MV-4-11 (cell line): ENCODE data around the gene WDTC1.
"Not testable (repeated sequence)": the region's sequence is repeated elsewhere in the genome, so short reads cannot be mapped to it uniquely, and the experiment has no call there.

ENCODE experiments used
- DNase-seq: peaks from one replicate; lab custom pipeline; 2025; lab: John Stamatoyannopoulos, UW

The WDTC1 gene, protein sequence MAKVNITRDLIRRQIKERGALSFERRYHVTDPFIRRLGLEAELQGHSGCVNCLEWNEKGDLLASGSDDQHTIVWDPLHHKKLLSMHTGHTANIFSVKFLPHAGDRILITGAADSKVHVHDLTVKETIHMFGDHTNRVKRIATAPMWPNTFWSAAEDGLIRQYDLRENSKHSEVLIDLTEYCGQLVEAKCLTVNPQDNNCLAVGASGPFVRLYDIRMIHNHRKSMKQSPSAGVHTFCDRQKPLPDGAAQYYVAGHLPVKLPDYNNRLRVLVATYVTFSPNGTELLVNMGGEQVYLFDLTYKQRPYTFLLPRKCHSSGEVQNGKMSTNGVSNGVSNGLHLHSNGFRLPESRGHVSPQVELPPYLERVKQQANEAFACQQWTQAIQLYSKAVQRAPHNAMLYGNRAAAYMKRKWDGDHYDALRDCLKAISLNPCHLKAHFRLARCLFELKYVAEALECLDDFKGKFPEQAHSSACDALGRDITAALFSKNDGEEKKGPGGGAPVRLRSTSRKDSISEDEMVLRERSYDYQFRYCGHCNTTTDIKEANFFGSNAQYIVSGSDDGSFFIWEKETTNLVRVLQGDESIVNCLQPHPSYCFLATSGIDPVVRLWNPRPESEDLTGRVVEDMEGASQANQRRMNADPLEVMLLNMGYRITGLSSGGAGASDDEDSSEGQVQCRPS

GRCh38 chr1:27234049-27234882 is at the start of gene WDTC1:
WDTC1 (plus strand) TSS chr1:27234632; CDS start chr1:27261055, 26,423 bp downstream.
- peak; percentile 95 for DNase-seq

DNA sequence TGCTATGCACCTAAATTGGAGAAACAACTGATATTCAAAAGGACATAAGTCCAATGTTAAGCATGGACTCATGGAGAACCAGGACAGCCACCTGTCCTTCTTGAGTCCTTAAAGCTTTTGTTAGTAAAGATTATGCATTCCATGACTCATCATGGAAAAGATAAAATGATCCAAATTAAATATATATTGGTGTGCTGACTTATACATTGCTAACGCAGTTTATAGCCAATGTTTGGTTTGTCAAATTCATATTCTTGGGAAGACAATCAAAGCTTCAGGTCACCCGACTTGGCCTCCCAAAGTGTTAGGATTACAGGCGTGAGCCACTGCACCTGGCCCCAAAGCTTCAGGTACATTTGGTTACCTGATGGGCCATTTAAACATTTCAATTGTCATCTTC is 49.8 kb upstream of the WDTC1 start:
- DNase-seq: not testable (repeated sequence)

- DNase-seq: peak; percentile 19
Measured at GRCh38 chr1:27192039-27192529, 42.3 kb upstream of the WDTC1 start.

- DNase-seq: no peak
Measured at GRCh38 chr1:27193194-27193593, 41.2 kb upstream of the WDTC1 start.

DNA sequence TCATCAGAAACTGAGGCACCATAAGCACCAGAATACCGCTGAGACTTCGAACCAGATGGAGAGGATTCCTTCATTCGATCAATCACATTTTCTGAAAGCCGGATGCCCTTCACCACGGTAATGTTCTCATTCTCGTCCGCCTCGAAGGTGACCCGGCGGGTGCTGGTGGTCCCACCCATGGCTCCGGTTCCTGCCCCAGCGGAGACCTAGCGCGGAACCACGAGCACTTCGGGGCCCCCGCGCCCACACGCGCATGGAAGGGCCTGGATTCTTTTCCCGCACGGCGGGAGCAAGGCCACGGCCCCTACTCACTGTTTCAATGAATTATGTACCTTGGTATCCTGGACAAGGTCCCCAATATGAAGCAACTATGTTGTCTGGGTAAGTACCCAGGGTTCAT is 33.1 kb upstream of the WDTC1 start:
- no peak for DNase-seq

DNA sequence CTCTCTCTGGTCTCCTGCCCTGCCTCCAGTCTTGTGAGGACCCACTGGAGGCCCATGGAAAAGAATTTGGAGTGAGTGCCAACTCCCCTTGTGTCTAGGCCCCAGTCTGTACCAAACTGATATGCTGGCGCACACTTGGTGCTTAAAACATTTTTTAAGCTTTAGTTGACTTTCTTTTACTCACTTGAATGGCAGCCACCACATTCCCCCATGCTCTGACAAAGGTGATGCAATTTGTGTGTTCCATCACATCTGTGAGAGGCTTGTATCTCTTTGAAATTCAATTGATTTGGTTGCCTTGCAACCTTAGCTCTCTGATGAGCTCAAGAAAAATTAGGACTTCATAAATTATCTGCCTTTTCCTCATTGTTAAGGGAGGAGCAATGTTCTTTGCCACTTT is 30.5 kb upstream of the WDTC1 start:
- no peak for DNase-seq

GRCh38 chr1:27207238-27207637 is 27.2 kb upstream of the WDTC1 start:
- DNase-seq: not testable (repeated sequence)

DNA sequence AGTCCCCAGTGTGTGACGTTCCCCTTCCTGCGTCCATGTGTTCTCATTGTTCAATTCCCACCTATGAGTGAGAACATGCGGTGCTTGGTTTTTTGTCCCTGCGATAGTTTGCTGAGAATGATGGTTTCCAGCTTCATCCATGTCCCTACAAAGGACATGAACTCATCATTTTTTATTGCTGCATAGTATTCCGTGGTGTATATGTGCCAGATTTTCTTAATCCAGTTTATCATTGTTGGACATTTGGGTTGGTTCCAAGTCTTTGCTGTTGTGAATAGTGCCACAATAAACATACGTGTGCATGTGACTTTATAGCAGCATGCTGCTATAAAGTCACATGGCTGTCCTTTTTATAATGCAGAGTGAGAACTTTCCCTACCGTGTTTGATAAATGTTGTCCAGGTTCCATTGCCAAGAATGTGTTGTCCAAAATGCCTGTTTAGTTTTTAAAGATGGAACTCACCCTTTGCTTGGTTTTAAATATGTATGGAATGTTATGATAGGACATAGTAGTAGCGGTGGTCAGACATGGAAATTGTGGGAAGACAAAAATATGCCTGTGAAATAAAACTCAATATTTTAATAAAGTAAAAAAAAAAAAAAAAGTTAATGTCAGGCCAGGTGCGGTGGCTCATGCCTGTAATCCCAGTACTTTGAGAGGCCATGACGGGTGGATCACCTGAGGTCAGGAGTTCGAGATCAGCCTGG is 26.1 kb upstream of the WDTC1 start:
- DNase-seq: not testable (repeated sequence)

GRCh38 chr1:27216466-27216865 is 18.0 kb upstream of the WDTC1 start:
- no peak for DNase-seq

DNA sequence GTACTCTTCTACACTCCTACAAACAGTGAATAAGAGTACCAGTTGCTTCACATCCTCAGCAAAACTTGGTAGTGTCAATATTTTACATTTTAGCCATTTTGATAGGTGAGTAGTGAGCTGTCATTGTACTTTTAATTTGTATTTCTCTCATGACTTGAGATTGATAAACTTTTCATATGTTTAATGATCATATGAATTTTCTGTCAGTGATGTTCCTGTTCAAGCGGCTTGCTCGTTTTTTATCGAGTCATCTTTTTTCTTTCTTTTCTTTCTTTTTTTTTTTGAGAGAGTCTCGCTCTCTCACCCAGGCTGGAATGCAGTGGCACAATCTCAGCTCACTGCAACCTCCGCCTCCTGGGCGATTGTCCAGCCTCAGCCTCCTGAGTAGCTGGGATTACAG is 17.0 kb upstream of the WDTC1 start:
- DNase-seq: no peak

GRCh38 chr1:27218736-27219135 is 15.7 kb upstream of the WDTC1 start:
- no peak for DNase-seq

DNA sequence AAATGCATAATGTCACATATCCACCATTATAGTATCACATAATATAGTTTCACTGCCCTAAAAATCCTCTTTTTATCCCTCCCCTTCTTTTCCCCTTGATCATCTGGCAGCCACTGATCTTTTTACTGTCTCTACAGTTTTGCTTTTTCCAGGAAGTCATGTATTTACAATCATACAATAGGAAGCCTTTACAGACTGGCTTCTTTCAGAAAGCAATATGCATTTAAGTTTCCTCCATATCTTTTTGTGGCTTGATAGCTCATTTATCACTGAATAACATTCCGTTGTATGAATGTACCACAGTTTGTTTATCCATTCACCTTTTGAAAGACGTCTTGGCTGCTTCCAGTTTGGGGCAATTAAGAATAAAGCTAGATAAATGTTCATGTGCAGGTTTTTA is 14.3 kb upstream of the WDTC1 start:
- DNase-seq: no peak

DNA sequence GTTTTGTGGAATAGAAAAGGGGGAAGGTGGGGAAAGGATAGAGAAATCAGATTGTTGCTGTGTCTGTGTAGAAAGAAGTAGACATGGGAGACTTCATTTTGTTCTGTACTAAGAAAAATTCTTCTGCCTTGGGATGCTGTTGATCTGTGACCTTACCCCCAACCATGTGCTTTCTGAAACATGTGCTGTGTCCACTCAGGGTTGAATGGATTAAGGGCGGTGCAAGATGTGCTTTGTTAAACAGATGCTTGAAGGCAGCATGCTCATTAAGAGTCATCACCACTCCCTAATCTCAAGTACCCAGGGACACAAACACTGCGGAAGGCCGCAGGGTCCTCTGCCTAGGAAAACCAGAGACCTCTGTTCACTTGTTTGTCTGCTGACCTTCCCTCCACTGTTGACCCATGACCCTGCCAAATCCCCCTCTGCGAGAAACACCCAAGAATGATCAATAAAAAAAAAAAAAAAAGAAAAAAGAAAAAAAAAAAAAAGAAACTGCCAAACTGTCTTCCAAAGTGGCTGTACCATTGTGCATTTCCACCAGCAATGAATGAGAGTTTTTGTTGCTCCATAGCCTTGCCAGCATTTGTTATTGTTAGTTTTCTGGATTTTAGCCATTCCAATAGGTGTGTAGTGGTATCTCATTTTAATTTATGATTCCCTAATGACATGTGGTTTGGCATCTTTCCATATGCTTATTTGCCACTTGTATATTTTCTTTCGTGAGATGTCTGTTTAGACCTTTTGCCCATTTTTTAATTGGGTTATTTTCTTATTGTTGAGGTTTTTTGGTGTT is 13.5 kb upstream of the WDTC1 start:
- DNase-seq: not testable (repeated sequence)

DNA sequence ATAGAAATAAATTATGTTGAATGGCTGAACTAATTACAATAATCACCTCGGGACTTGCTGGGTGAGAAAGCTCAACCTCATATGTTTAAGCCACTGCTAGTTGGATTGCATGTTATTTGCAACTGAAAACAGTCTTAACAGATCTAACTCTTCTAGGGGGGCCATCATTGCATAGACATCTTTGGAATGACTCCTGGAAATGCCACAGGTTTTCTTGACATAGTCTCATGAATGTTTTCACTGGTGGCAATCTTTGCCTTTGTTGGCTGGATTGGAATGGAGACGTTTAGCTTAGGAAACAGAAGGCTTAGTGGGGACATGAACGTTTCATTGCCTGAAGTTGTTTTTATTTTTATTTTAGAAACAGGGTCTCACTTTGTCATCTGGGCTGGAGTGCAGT is 8.8 kb upstream of the WDTC1 start:
- no peak for DNase-seq

DNA sequence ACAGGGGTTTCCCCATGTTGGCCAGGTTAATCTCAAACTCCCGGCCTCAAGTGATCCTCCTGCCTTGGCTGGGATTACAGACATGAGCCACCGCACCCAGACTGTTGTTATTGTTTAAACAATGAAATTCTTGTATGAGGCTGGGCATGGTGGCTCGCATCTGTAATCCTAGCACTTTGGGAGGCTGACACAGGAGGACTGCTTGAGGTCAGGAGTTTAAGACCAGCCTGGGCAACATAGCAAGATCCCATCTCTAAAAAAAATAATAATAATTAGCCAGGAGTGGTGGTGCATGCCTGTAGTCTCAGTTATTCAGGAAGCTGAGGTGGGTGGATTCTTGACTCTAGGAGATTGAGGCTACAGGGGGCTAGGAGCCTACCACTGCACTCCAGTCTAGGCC is 6.7 kb upstream of the WDTC1 start:
- DNase-seq: no peak

DNA sequence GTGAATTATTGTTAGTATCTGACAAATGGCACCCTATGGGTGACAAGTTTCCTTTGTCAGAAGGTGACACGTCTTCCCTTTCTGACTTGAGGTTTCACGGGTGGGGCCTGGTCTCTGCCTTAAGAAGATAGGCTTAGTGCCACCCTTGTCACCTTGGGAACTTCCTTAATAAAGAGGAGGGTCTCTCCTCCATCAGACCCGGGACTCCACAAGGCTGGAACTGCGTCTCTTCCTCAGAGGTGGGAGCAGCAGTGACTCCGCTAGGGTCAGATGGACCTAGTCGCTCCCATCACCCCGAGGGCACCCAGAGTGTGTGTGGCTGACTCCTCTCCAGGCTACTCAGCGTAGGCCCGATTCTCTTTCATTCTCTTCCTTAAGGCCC is 774 bp upstream of the WDTC1 start:
- peak; percentile 13 for DNase-seq

GRCh38 chr1:27235827-27236226 is 1.4 kb downstream of the WDTC1 start:
- peak; percentile 58 for DNase-seq

DNA sequence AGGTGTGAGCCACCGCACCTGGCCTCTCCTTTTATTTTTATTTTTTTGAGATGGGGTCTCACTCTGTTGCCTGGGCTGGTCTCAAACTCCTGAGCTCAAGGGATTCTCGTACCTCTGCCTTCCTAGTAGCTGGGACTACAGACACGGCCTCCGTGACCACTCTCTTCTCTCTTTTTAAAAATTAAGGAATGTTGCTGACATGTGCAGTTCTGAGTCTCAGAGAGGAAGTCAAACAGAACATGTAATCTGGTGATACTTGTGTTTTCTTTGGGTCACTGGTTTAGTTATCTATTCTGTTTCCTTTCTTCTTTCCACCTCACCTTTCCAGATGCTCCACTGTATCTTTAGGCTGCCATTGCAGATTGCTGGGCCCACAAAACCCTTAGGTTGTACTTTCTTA is 2.7 kb downstream of the WDTC1 start:
- DNase-seq: no peak

DNA sequence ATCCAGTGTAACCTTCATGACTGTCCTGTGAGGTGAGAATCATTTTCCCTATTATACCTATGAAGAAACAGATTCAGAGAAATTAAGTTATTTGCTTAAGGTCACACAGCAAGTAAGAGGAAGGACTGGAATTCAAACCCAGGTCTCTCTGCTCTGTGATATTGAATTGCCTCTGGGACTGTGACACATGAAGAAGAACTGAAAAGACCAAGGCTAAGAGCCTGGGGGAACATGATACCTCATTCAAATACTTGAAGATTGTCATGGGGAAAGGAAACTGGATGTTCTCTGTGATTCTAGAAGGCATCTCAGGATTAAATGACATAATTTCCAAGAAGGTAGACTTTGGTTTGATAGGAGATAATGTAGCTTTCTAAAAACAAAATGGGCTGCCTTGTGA is 3.6 kb downstream of the WDTC1 start:
- DNase-seq: no peak

DNA sequence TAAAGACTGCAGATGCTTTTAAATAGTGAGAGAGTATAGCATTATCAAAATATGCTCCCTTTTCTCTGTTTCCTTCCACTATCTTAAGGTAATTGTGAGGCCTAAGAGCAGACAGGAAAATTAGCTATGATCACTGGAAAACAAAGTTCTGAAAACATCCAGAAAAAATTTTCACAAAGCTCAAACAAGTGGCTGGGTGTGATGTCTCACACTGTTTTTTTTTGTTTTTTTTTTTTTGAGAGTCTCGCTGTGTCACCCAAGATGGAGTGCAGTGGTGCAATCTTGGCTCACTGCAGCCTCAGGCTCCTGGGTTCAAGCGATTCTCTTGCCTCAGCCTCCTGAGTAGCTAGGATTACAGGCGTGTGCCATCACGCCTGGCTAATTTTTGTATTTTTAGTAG is 7.2 kb downstream of the WDTC1 start:
- DNase-seq: no peak

- not testable (repeated sequence) for DNase-seq
Measured at GRCh38 chr1:27243665-27244064, 9.2 kb downstream of the WDTC1 start.
